Left kidney (tissue), 2 donors: ENCODE measurements around the gene DCN. TPM values are rescaled to one million over a fixed set of nuclear protein-coding genes. Genes with fewer than 3 reads are reported as not detected.

Experiments used
- DNase-seq: peaks from one replicate; pipeline ENCODE4 v3.0.0-alpha.2; 2013
- polyA plus RNA-seq: library from polyadenylated mRNA; unstranded; fragments of 120-200 nt; gene quantifications from one replicate; pipeline ENCODE4 v1.2.1, GENCODE V29; 2013; ENCODE audit not compliant: insufficient read length

DCN gene
- polyA plus RNA-seq, 1 donor: 366 TPM

- no peak for DNase-seq
These were observed 77.7 kb downstream of the DCN start for GRCh38 chr12:91104812-91105466.

GRCh38 chr12:91103624-91104023, 79.0 kb downstream of the DCN start:
- DNase-seq: no peak

DNA sequence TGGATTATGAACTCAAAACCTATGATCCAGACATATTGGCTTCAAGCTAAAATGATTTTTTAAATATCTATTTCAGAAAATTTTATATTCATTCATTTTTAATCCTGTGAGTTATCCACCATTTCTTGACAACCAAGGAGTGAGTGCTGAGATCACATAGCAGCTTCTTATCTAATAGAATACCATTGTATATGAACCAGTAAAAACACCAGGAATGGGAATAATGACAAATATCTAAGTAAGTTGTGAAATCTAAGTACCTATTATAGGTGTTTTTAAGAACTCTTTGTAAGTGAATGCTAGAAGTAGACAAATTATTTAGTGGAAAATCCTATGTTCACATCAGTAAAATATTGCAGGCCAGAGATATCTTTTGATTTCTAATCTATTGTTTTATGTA, 79.5 kb downstream of the DCN start:
- DNase-seq: no peak

GRCh38 chr12:91100906-91101305, 81.7 kb downstream of the DCN start:
- no peak for DNase-seq

- DNase-seq: no peak
These were observed 82.8 kb downstream of the DCN start for GRCh38 chr12:91099836-91100235.

GRCh38 chr12:91099341-91099740, 83.3 kb downstream of the DCN start:
- DNase-seq: no peak

- DNase-seq: no peak
These were observed 83.7 kb downstream of the DCN start for GRCh38 chr12:91098941-91099340.

GRCh38 chr12:91098461-91098860, 84.2 kb downstream of the DCN start:
- DNase-seq: no peak

DNA sequence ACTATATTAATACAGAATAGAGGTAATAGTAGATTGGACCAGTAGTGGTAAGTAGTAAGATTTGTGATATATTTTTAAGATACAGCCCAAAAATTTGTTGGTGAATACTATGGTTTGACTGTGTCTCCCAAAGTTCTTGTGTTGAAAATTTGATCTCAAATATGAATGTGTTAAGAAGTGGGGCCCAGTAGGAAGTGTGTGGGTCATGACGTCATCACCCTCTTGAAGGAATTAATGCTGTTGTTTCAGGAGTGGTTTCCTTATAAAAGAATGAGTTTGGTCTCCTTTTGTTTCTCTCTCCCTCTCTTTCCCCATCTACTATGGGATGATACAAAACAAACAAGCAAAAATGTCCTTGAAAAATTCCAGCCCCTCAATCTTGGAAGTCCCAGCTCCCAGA, 87.7 kb downstream of the DCN start:
- no peak for DNase-seq

DNA sequence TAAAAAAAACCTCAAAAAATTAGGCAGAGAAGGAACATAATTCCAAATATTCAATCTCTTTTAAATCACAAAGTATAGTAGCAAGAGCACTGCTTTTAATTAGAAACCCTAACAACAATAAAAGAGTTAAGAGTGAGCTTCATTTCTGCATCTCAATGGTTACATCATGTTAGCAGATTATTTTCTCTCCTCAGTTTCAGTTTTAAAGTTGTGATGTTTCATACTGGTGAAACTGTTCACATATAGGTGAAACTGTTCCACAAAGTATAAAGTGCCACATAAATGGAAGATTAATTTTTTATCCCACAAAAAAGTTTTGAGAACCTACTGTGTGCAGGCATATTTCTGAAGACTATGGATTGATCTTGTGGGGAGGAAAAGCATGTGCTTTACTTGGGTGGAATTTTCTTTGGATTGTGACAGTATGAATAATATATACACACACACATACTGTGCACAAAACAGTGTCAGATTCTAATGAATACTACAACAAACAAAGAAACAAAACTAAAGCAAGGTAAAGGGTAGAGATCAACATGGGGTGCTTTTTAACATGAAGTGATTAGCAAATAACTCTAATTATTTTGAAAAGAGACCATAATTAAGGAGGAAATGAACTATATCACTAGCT, 88.5 kb downstream of the DCN start:
- no peak for DNase-seq

- no peak for DNase-seq
These were observed 89.3 kb downstream of the DCN start for GRCh38 chr12:91093341-91093740.

DNA sequence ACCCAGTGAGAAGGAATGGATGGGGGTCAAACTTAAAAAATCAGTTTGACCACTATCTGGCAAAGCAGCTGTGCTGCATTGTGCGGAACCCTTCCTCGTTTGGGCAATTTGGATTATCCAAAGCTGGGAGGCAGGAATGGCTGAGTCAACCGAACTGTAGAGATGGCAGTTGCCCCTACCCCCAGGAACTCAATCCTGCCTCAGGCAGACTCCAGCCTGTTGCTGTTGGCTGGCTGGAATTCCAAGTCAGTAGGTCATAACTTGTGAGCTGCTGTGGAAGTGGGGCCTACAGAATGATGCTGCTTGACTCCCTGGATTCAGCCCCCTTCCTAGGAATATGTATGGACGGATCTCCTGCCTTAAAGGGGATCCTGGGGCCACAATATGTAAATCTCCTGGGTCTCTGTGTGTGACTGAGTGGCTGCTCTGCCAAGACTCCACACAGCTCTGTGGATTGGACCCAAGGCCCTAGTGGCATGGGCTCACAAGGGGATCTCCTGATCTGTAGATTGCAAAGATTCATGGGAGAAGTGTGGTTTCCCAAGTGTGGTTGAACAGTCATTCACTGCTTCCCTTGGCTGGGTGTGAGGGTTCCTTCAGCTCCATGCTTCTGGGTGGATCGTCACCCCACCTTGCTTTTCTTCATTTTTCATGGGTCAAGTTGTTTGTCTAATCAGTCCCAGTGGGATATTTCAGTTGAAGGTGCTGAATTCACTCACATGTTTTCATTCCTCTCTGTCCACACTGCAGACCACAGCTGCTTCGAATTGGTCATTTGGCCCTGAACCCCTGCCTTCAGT, 90.5 kb downstream of the DCN start:
- no peak for DNase-seq

Other genes starting within 250 kb of the DCN start
- not detected for gene CCER1, start 227.6 kb downstream of the DCN start, polyA plus RNA-seq
- gene EPYC, start 177.8 kb downstream of the DCN start, polyA plus RNA-seq: not detected
- not detected for gene KERA, start 124.8 kb downstream of the DCN start, polyA plus RNA-seq
- 31.5 TPM for gene LUM, start 71.3 kb downstream of the DCN start, polyA plus RNA-seq